Activated CD4-positive, CD25-positive, alpha-beta regulatory T cell treated with anti-CD3 and anti-CD28 coated beads, Interleukin-2, amount 50 U/mL, for 24 hours (primary cell): ENCODE measurements around the gene PTPRN2.
"Not testable (repeated sequence)": the region's sequence is repeated elsewhere in the genome, so short reads cannot be mapped to it uniquely, and the experiment has no call there.

Experiments
- ATAC-seq, 2 donors: fragments of 150-1000 bp; cut with Tn5 transposase; one replicate each; pipeline ENCODE4 v1.10.0; 2021; ENCODE audit warnings: mild to moderate bottlenecking in 1 of 2, moderate library complexity in 1 of 2

PTPRN2 gene

DNA sequence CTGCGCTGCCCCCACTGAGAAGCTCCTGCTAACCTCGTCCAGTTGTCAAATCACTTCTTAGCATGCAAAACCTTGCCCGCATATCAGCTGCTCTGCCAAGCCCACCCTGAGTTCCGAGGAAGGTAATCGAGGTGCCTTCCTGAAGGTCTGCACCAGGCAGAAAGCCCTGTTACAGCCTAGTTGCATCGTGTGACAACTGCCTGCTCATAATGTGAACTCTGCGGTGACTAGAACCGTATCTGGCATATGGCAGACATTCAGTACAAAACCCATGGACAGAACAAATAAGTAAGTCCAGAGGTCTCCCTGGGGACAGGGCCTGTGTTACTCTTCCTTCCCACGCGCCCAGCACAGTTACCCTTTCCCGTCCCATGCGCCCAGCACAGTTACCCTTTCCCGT lies 856.5 kb downstream of the PTPRN2 start:
- ATAC-seq, result no peak

DNA sequence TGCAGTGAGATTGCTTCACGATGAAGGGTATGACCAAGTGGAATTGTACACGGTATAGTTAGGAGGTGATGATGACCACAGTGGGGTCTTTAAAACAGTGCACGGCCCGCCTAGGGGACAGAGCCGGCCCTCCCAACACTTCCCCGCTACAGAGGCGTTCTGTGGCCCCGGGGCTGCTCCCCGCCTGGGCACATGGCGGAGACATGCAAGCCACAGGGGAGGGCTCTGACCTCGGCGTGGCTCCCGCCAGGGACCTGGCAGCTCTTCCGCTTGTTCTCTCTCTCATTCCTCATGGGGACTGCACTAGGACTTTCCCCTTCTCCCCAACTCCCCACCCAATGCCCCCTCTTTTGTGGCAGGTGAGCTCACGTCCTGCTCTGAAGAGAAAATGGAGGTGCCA lies 857.0 kb downstream of the PTPRN2 start:
- ATAC-seq, result no peak

DNA sequence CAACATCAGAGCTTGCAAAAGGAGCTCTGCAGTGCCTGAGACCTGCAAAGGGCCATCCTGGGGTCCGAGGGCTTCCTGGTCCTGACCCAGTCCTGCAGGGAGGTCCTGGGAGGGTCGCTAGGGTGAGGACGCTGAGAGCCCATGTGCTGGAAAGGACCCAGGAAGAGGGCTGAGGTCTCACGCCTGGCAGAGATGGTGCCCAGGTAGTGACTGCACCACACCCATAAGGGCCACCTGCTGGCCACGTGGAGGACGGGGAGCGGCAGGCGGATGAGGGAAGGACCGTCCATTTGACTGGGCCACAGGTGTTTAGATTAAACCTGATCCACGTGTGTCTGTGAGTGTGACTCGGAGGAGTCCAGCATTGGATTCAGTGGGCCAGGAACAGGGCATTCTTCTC lies 858.1 kb downstream of the PTPRN2 start:
- no peak for ATAC-seq

DNA sequence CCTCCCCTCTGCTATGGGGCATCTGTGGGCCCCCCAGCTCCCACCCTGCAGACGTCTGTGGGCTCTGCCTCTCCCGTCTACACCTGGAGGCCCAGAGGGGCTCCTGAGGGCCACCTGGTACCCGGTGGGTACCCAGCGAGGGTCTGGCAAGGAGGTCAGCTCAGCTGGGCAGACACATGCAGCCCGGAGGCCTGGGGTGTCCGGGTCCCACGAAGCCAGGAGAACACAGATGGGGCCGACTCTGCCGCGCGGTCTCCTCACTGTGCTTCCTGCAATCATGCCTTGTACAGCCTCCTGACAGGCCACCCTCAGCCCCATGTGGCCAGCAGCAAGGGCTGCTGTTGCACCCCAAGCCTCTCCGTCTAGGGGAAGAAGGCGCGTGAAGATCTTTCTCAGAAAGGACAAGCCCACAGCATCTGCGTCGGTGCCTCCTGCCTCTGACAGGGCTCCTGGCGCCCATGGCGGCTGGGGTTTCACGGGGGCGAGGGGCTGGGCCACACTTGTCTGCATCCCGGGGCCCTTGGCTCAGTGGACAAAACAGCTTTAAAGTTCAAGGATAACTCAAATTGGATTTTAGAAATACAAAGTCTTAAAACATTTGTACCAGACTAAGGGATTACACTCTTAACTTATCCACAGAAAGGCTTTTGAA lies 859.5 kb downstream of the PTPRN2 start:
- ATAC-seq, result no peak

DNA sequence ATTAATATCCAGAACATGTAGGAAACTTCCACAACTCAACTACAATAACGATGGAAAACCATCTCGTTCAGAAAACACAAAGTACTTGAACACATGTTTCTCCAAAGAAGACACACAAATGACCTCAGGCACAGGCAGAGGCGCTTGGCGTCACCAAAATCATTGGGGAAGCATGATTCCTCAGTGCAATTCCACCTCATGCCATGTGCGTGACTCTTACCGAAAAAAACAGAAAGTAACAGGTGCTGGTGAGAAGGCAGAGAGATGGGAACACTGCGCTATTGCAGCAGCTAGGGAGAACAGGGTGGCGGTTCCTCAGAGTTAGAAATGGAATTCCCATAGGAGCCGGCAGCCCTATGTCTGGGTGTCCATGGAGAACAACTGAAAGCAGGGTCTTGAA lies 860.9 kb downstream of the PTPRN2 start:
- ATAC-seq, result no peak

DNA sequence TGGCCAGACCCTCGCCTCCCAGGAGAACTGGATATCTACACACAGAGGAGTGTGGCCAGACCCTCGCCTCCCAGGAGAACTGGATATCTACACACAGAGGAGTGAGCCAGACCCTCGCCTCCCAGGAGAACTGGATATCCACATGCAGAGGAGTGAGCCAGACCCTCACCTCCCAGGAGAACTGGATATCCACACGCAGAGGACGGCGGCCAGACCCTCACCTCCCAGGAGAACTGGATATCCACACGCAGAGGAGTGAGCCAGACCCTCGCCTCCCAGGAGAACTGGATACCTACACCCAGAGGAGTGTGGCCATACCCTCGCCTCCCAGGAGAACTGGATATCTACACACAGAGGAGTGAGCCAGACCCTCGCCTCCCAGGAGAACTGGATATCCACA lies 862.3 kb downstream of the PTPRN2 start:
- ATAC-seq, result not testable (repeated sequence)

DNA sequence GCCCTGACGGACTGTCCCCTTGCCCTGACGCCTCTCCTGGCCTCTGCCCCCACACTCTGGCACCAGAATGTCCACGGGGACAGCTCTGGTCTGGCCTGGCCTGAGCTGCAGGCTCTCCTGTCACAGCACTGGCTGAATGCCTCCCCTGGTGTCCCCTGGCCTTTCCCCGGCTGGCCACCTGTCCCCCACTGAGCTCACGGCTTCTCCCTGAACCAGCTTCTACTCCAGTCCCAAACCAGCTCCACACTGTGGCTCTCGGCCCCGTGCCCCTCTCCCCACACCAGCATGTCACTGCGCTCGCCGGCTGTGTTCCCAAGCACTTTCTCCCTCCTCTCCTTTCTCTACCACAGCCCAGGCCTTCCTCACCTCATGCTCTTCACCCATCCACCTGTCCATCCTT lies 864.4 kb downstream of the PTPRN2 start:
- ATAC-seq, result no peak

DNA sequence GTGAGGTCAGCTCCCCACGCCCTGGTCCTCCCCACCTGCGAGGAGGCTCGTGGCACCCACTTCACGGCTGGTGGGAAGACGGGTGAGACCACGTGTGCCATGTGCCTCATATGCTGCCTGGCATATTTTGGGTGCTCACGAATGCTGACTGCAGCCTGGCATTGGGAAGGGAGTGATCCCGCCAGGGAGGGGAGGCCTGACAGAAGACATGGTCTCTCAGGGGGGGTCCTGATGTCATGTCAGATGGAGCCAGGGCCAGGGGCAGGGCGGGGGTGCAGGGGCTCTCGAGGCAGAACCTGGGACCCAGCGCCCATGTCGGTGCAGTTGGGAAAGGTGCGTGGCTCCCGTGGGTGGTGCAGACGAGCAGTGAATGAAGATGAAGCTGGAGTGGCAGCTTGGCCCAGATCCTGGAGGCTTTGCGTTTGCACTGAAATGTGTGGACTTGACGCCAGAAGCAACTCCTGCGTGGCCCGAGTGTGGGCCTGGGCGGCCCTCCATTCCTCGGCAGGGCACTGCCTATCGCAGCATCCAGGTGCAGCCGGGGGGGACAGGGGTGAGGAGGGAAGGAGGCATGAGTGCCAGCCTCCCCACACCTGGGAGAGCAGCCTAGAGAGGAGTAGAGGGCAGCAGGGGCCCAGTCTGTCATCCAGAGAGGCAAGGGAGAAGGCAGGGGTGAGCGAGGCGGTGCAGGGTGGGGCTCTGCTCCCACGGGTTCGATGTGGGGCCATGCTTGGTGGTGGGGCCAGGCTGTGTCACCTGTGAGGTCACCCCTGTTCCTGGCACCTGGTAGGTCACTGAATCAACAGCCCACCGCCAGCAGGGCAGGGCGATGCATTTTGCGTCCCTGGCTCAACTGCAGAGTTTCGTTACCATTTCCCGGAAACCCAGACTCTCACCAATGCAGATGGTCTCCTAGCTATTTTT lies 865.2 kb downstream of the PTPRN2 start:
- ATAC-seq, result no peak

DNA sequence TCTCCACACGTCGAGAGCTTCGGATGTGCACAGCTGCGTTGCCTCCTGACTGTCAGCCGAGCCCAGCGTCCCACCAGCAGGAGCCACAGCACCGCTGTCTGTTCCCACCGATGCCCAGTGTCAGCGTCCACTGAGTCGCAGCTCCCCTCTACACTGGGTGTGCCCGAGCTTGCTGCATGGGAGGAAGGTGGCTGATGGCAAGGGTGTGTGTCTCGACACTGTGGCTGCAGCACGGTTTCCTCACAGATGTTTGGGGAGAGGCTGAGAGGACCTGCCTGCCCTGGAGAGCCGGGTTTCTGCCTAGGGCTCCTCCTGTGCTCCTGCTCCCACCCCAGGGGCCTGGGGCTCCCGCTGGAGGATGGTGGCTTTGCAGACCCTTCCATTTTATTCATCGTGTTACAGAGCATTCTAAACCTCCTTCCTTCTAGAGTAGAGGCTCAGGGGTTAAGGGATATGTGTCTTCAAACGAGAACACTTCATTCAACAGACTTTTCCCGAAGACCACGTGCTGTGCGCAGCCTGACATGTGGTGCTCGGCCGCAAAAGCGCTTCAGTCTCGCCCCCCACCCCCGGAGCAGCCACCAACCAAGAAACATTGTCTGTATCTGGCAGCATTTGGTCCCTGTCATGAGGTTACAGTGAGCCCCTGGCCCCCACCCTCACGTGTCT lies 866.0 kb downstream of the PTPRN2 start:
- no peak for ATAC-seq

DNA sequence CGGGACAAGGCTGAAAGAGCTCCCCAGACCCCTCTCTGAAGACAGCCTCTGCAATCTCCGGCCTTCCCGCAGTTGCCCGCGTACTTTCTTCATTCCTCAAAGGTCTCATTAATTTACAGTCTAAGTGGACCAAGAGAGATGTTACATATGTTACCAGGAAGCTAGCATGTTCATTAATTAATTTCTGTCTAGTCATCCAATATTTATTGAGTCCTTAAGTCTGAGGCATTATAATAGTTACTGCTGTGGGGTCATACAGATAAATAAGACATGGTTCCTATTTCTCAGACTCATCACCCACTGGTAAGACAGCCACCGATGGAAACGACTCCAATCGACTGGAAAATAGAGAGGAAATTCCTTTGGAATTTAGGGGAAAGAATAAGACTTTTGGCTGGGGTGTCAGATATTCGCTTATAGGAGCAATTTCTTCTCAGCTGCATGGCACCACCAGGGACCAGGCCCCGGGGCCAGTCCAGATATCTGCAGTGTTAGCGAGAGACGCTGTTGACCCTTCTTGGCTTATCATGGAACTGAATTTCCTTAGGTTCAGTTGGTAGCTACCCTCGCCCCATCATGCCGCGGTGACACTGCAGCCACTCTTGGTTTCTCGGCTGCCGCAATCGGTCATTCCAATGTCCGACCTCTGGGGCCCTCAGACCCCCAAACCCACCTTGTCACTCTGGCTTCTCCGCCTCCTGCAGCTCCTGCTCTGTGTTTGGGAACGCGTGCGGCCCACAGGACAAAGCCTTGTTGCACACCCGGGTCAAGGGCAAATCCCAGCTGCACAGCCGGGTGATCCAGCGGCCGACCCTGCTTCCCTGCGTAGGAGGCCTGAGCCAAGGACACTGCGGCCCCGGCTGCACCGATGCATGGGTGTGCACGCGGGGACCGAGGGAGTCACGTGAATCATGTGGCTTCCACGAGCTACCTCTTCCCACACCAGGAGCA lies 867.6 kb downstream of the PTPRN2 start:
- ATAC-seq, result no peak

DNA sequence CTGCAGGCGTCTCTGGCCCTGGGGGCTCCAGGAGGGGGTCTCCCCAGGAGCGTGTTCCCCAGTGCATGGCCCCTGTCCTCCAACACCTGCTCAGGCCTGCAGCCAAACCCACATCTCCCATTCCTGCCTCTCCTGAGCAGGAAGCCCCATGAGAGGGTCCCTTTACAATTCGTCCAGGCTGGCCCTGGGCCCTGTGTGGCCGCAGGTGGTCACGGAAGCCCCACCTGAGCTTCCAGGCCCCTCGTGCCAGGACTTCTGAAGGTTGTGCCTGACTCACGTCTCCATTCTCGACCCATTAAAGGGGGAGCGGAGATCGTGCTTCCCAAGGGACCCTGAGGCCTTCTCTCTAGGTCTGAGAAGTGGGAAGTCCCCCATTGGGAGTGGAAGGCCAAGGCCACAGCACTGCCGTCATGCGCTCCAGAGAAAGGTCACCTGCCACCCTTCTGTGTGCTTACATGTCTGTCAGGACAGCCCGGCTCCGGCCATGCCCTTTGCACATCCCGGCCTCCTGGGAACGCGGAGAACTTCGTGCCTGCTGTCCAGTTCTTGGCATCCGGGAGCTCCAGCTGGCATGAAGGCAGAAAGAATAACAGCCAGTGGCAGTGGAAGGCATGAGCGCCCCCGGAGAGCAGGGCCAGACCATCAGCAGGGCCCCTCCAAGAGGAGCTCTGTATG lies 868.5 kb downstream of the PTPRN2 start:
- ATAC-seq, result no peak

DNA sequence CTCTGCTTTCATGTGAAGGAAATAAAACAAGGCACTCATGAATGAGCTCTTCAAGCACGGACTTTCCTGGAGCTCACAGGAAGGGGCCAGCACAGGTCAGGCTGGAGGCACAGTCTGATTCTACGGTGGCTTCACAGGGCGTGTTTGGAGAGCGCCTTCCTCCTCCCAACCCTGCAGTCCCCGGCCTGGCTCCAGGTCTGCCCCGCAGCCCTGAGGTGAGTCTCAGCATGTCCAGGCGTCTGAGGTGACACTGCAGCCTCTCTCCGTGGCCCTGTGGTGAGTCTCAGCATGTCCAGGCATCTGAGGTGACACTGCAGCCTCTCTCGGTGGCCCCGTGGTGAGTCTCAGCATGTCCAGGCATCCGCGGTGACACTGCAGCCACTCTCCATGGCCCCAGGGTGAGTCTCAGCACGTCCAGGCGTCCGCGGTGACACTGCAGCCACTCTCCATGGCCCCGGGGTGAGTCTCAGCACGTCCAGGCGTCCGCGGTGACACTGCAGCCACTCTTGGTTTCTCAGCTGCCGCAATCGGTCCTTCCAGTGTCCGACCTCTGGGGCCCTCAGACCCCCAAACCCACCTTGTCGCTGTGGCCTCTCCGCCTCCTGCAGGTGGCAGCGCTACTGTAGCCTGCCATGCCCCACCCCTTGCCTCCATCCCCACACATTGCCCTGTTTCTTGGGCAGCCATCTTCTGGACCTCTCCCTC lies 869.2 kb downstream of the PTPRN2 start:
- ATAC-seq, result no peak

DNA sequence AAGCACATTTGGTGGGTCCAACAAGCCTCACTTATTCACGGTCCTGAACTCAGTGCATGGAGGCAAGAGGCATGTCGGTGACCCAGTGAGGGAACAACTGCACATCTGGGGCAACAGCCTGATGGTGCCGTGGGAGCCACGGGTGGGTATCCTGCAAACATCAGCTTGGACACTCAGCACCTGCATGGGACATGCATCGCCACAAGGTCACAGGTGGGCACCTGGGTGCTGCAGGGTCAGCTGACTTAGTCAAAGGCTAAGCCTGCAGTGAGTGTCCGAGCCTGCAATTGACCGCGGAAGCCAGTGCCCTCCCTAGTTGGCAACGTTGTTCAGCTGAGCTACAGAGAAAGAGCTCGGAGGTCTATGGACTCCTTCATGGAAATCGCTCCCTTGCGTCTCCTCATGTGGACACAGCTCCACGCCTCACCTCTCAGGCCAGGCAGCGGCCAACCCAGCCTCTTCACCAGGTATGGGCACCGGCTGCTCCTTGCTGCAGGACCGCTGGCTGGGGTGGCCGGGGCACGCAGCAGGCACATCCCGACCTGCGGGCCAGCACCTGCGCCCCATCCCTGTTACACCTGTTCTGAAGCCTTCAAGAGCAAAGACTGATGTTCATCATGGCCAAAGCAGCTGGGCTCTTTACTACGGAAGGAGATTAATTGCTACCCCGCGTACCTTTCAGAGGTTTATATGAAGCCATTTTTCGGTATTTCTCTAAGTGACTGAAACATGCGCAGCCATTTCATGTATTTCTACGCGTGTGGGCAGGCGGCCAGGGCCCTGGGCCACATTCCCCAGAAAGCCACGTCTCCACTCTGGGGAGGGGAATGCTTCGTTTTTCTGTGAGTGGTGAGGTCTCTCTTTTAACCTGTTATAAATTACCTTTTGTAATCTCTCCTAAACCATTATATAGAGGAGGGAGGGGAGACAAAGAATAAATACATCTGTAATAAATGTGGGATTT lies 870.1 kb downstream of the PTPRN2 start:
- ATAC-seq, result no peak

DNA sequence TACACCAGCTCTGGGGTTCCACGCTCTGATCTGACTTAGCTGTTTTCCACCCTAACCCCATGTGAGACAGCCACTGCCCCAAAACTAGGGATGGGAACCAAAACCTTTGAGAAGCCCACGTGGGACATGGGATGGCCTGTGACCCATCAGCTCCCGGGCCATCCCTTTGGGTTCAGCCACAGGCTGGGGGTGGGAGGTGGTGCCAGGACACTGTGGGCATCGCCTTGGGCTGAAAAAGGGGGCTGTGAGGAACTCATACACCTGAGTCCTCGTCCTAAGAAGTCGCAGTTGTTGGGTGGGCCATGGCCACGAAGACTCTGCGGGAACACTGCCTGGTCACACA lies 871.7 kb downstream of the PTPRN2 start:
- ATAC-seq, result no peak

DNA sequence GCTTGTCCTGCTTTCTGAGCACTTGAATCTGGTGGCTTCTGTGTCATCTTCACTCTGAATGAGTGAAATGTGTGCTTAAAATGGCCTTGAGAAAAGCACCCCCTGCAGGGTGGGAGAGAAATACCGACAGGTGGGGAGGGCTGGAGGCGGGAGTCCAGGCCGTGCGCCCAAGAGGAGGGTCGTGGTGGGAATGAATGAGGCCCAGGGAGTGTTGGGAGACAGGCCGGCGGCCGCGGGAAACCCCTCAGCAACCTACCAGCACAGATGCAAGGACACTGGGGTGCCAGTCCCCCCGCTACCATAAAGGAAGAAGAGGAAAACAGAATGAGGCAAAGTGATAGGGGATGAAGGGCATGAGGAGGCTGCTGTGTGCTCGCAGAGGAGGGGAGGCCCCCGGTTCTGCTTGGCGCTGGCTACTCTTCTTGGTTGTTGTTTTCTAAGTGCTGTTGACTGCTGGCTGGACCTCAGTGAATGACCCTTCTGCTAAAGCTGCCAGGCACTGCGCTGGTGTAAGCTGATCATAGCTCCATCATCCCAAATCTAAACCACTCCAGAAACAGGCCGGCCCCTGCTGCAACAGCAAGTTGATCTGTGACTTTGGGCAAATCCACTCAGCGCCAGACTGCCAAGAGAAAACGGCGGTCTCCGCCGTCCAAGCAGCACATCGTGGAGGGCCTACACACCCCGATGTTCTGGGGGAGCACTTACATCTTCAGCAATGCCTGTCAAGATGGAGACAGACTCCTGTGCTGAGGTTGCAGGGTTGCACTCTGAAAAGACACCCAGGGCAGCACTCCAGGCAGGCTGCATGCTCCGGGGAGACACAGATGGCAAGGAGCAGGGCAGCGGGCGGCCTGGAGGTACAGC lies 872.3 kb downstream of the PTPRN2 start:
- no peak for ATAC-seq

DNA sequence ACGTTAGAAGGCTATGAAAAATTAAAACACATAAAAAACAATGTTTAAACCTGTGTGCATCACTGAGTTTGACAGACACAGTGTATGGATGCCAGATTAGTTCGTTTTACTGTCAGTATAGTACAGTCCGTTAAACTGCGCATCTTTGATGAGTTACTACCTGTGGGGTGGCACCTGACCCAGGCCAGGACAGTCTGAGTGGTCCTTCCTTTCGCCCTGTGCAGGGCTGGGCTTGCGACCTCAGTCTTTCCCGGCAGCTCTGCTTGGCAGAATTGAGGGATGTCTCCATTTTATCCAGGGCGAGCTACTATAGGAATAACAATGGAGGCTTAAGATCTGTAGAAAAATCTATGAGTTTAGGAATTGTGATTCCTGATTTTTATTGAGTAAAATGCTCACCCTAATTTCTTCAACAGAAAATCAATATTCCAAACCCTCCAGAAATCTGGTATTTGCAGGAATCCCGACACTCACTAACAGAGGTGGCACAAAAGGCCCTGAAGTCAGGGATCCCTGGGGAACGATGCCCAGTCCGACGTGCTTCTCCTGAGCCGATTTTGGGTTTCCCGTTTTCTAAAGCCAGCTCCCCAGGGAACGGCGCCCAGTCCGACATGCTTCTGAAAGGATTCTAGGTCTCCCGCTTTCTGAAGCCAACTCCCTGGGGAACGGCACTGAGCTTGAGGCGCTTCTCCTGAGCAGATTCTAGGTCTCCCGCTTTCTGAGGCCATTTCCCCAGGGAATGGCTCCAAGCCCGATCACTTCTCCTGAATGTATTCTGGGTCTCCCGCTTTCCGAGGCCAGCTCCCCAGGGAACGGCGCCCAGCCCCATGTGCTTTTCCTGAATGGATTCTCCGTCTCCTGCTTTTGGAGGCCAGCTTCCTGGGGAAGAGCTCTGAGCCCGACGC lies 873.2 kb downstream of the PTPRN2 start:
- ATAC-seq, result no peak

DNA sequence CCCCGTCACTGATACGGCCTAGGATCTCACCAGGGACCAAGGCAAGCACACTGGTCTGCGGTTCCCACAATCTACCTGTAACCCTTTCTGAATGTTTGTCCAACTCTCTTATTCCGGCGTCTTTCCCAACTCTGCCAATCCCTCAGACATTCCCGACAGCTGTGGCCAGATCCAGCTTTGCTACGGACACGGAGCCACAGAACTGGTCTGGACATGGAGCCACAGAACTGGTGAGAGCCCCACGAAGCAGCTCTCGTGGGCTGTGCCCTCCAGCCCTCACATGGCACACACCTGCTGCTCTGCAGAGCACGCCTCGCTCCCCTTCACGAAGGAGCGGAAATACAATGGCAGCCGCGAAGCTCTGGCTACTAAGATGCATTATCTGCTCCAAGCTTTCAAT lies 874.0 kb downstream of the PTPRN2 start:
- no peak for ATAC-seq

DNA sequence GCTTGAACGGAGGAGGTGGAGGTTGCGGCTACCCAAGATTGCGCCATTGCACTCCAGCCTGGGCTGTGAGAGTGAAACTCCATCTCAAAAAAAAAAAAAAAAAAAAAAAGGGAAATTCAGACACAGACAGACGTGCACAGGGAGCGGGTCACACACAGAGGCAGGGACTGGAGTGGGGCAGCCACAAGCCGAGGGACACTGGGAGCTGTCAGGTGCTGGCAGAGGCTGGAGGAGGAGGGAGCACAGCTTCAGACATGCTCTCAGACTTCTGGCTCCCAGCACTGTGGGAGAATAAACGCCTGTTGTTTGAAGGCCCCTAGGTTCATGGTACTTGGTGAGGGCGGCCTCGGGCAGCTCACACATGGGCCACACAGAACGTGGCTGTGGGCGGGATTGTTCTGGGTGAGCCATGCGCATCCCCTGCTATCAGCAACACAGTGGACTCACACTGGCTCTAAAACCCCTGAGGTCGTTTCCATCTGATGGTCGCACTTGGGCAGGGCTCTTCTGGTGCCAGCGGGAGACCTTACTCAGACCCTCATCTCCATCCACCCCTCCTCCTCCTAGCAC lies 874.9 kb downstream of the PTPRN2 start:
- no peak for ATAC-seq
